GM18861 (cell line): Measurements from ENCODE around the gene PKIG.

Experiments used
- ATAC-seq: cut with Tn5 transposase; IDR thresholded peaks from one replicate; pipeline ENCODE4 v1.9.1; 2021; ENCODE audit not compliant: unreplicated experiment

Gene PKIG

GRCh38 chr20:44594730-44595129 is 12.4 kb downstream of the PKIG start:
- ATAC-seq = no peak

- ATAC-seq = no peak
Observed at GRCh38 chr20:44596010-44596409, 13.6 kb downstream of the PKIG start.

DNA sequence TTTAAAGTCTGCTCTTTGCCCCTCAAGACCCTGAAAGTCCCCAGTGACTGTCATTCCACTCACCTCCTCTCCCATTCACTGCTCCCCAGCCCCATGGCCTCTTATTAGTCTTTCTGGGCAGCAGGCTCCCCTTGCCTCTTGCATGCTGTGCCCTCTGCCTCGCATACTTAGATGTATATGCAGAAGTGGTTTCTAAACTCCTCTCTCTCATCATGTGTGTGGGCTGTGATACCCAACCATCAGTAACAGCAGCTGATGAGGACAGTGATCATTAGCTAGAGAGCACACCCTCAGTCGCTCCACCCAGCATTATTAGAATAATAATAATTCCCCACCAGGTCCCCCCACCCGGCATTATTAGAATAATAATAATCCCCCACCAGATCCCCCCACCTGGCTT is 14.5 kb downstream of the PKIG start:
- no peak for ATAC-seq

GRCh38 chr20:44597516-44597915 is 15.1 kb downstream of the PKIG start:
- ATAC-seq = no peak

DNA sequence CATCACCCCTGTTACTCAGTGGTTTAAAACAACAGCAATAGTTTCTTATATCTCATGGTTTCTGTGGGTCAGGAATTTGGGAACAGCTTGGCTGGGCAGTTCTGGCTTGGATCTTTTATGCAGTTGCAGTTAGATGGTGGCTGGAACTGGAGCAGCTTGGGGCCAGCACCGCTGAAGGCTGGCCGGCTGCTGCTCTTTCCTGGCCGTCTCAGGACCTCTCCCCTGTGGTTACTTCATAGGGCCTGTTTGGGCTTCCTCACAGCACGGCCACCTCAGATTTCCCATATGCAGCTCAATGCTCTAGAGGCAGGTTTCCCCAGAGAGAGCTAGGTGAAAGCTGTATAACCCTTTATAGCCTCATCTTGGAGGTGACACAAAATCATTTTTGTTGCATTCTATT is 15.6 kb downstream of the PKIG start:
- ATAC-seq = no peak

DNA sequence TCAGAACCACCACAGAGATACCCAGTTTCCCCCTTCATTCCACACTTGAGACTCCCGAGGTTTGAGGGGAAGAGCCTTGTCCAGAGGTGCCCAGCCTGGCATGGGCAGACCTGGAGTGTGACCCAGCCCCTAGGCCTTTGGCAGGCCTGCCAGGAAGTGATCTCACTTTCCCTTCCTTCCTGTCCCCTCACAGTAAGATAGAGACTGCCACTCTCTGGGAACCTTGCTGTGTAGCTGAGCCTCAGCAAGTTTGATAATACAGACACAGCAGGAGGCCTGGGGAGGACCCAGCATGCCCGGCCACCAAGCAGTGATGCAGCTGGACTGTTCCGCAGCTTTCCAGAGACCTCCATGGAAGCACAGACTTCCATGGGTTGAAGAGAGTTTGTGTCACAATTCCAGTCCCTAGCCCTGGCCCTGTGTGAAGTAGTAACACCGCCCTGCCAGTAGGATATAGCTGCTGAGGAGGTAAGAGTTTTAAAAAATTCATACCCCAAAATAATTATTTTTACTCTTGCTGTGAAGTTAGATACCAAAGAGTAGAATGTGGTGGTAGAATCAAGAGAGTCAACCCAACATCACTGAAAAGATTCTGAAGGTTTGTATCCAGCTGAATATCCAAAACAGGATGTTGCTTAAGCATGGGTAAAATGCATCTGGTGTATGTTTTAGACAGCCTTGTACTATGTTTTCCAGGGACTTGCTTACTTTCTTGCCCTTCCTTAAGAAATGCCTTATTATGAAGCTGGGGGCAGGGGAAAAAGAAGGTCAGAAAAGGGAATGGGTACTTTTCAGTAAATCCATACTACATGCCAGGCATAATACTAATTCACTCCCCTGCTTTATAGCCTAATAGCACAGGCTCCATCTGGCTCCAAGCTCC is 16.3 kb downstream of the PKIG start:
- no peak for ATAC-seq

DNA sequence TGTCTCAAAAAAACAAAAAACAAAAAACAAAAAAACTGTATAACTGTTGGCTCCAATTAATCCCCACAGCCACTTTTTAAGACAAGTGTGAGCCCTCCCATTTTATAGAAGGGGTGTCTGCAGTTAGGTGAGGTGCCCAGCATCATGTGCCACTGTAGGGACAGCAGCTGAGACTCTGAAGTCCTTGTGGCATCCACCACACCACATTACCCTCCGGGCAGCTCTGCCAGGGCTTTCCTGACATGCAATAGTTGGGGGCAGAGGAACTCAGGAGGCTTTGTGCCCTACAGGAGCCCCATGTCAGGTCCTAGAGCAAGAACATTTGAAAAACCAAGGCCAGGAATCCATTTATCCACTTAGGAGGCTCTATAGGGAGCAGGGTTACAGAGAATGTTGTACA is 17.3 kb downstream of the PKIG start:
- no peak for ATAC-seq

DNA sequence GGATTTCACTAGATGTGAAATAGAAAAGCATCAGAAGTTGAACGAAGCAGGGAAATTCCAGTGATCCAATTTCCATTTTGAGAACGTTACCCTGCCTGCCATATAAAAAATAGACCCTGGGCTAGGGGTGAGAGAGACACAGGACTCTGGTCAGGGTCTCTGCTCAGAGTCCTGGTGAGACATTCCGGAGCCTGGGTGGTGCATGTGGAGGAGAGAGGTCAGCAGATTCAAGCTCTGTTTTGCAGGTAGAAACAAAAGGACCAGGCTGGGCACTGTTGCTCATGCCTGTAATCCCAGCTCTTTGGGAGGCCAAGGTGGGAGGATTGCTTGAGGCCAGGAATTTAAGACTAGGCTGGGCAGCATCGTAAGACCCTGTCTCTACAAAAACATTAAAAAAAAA is 17.9 kb downstream of the PKIG start:
- no peak for ATAC-seq

DNA sequence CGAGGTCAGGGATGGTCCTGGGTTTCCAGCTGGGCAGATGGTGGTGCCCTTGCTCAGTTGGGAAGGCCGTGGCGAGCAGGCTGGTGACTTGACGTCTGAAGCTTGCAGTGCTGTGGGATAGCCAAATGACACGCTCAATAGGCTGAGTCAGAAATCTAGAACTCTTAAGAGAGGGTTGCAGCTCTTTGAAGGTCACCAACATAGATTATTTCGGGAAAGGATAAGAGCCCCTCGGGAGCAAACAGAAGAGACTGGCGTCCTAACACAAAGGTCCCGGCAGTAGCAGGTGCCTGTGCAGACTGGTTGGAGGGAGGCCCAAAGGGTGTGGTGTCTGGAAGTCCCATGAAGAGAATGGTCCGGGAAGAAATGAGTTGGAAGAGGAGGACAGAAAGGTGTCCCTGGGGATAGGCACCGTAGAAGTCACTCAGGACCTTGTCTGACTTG is 18.4 kb downstream of the PKIG start:
- ATAC-seq = no peak

- ATAC-seq = no peak
Observed at GRCh38 chr20:44601236-44601671, 18.9 kb downstream of the PKIG start.

DNA sequence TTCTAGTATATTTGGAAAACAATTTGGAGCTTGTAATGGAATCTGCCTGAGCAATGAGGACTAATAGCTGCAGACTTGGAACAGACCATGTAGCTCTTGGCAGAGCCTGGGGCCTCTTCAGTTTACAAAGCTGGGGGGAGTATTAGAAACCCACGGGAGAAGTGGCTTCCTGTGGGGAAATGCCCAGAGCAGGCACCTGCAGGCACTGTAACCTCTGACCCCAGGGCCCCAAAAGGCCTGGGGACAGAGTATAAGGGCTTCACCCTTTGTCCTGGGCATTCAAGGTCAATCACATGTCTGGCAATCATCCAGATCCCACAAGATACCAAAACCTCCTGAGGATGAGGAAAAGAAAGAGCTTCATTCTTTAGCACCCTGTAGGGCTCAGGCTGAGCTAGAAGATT is 19.4 kb downstream of the PKIG start:
- ATAC-seq = no peak

GRCh38 chr20:44603327-44603726 is 20.9 kb downstream of the PKIG start:
- no peak for ATAC-seq

- ATAC-seq = no peak
Observed at GRCh38 chr20:44606725-44607441, 24.5 kb downstream of the PKIG start.

- no peak for ATAC-seq
Observed at GRCh38 chr20:44609006-44609515, 26.7 kb downstream of the PKIG start.

DNA sequence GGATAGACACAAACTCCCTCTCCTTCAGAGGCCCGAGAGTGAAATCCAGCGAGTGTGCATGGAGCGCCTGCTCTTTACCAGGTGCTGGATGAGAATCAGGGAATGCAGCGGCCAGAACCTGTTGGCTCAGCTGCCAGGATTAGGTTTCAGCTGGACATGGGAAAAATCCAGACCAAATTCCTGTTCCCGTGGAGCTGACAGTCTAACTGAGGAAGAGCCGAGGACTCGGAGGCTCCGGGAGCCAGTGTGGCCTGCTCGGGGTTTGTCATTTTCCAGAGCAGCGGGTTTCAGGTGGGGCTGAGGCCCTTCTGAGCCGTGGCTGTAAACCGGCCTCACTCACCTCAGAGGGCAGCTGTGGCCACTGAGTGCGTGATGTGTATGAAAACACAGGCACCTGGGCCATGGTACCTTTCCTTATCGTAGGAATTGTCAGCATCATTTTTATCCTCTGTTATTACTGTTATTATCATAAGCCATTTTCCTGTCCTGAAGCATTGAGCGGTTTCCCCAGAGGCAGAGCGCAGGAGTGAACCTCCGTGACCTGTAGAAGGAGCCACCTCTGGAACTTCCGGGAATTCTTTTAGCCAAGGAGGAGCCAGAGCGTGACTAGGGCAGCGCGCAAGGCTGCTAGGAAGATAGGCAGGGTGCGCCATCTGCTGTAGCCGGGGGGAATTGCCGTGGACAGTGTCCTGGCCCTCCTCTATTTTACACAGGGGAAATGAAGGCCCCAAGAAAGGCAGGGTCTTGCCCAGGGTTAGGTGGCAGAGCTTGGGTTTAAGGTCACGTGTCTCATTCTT is 27.3 kb downstream of the PKIG start:
- no peak for ATAC-seq

- no peak for ATAC-seq
Observed at GRCh38 chr20:44610313-44610962, 28.1 kb downstream of the PKIG start.

- no peak for ATAC-seq
Observed at GRCh38 chr20:44613575-44613974, 31.2 kb downstream of the PKIG start.

GRCh38 chr20:44614525-44614924 is 32.1 kb downstream of the PKIG start:
- no peak for ATAC-seq

DNA sequence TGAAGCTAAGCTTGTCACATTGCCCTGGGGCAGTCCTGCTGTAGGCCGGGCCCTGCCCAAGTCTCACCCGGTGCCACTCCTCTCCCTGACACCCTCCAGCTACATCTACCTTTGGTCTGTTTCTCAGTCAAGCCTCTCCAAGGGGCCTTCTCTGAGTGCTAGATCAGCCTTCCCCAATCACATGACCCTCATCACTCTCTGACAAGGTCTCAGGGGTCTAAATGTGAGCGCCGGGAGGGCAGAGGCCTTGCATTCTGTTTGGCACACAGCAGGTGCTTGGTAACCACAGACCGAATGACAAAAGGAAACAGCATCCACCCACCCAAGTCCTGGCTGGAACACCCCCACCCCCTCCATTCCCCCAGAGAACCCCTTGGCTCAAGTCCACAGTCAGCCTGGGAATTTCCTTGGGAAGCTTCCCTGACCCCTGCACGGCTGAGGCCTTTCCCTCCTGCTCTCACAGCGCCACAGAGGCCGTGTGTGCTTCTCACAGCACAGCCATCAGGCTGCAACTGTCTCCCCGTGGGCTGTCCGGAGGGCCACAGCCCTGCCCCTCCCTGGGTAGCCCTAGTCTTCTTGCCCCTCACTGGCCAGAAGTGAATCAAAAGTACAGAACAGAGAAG is 32.9 kb downstream of the PKIG start:
- no peak for ATAC-seq

DNA sequence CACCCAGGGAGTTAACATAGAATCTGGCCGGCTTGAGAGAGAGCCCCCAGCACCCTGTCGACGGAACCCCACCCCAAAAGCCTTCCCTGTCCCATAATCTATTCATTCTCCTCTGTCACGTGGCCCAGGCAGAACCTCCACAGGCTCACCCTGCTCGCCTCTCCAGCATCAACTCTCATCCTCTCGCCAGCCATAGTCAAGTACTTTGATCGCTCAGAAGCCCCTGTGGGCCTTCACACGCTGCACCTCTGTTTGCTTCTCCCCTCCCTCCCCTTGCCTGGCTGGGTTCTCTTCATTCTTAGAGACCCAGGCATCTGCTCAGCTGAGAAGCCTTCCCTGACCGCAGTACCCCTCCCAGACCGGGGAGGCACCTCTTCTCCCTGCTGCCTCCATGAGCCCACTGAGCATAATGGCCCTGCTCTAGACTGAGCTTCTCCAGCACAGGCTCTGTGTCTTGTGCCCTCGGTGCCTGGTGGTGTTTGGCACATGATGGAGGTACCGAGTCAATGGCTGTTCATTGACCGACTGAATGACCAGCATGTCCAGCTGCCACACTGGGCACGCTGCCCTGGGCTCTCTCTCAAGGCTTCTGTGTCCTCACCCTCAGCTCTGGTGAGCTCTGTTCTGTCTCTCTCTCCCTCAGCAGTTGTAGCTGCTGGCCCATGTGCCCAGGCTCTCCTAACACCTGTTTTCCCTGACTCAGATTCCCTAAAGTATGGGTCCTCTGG is 33.7 kb downstream of the PKIG start:
- ATAC-seq = no peak
